ENCODE measurements around the gene ZNF624.
A peak's percentile ranks its signal among the peaks of the same experiment; 100 is the strongest.
"Not testable (repeated sequence)": the region's sequence is repeated elsewhere in the genome, so short reads cannot be mapped to it uniquely, and the experiment has no call there.

ZNF624 gene

DNA sequence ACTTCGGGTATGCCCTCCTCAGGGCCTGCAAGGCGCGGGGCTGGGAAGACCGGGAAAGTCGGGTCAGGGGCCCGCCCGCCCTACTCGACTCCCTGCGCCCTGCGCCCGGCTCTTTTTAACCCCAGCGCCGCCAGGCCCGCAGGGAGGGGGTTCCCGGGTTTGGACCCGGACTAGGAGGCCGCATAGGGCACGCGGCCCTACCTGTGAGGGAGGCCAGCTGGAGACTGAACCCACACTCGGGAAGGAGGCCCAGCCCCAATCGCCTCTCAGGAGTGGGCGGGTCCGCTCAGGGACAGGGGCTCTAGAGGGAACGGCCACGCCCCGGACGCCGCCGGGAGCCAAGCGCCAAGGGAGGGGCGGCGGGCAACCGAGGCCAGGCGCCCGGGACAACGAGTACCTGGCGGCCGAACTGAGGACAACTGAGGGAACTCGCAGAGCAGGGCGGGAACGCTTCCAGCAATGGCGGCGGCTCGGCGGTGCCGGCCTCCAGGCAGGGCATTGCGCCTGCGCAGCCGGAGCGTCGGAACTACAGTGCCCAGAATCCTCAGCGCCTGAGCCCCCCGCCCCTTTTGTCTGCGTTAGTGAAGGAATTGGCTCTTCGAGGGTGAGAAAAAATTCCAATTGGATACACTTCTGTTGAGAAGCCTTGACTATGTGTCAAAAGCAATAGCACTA is at the start of gene ZNF624:
ZNF624 (minus strand) TSS at position 484 of the 675 bp plus-strand sequence.
- DNase-seq: peak; percentile 95

DNA sequence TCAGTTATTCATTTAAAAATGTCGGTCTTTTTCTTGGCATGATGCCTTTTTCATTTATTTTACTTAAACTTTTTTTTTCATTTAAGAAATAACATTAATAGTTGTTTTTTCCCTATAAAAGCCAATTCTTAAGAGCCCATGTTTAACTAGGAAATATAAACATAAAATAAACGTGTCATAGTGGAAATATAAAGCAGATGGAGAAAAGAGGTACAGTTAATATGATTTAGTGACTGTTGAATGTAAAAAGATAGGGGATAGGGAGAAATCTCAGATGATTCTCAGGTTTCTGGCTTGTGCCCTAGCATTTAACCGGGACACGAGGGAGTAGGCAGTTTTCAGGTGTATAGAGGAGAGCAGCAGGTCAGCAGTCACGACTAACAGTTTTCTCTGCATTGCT is 44.0 kb upstream of the ZNF624 start:
- not testable (repeated sequence) for DNase-seq

GRCh38 chr17:16690447-16690846 is 36.8 kb upstream of the ZNF624 start:
- DNase-seq: not testable (repeated sequence)

- peak; percentile 2 for DNase-seq
These were observed 36.2 kb upstream of the ZNF624 start, which contains the start of gene CCDC144A for GRCh38 chr17:16689731-16690281. CCDC144A (plus strand) TSS chr17:16690241; CDS start chr17:16690401, 160 bp downstream.

GRCh38 chr17:16687151-16687550 is 33.5 kb upstream of the ZNF624 start:
- DNase-seq: not testable (repeated sequence)

GRCh38 chr17:16686019-16686418 is 32.4 kb upstream of the ZNF624 start:
- not testable (repeated sequence) for DNase-seq

DNA sequence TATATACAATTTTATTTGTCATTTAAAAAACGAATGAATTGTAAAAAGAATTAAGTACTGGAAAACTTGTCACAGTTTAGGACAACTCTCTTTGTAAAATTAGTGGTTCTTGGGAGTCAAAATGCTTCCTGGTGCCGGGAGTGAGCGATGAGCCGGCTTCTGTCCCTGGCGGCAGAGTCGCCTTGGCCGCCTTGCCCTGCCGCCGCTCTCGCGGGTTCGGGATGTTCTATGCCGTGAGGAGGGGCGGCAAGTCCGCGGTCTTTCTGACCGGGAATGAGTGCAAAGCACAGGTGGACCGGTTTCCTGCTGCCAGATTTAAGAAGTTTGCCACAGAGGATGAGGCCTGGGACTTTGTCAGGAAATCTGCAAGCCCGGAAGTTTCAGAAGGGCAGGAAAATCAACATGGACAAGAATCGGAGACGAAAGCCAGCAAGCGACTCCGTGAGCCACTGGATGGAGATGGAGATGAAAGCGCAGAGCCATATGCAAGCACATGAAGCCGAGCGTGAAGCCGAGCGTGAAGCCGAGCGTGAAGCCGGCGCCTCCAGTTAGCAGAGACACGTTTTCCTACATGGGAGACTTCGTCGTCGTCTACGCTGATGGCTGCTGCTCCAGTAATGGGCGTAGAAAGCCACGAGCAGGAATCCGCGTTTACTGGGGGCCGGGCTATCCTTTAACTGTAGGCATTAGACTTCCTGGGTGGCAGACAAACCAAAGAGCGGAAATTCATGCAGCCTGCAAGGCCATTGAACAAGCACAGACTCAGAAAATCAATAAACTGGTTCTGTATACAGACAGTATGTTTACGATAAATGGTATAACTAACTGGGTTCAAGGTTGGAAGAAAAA is 29.9 kb upstream of the ZNF624 start:
- DNase-seq: not testable (repeated sequence)

GRCh38 chr17:16676676-16677268 is 23.1 kb upstream of the ZNF624 start:
- DNase-seq: no peak

DNA sequence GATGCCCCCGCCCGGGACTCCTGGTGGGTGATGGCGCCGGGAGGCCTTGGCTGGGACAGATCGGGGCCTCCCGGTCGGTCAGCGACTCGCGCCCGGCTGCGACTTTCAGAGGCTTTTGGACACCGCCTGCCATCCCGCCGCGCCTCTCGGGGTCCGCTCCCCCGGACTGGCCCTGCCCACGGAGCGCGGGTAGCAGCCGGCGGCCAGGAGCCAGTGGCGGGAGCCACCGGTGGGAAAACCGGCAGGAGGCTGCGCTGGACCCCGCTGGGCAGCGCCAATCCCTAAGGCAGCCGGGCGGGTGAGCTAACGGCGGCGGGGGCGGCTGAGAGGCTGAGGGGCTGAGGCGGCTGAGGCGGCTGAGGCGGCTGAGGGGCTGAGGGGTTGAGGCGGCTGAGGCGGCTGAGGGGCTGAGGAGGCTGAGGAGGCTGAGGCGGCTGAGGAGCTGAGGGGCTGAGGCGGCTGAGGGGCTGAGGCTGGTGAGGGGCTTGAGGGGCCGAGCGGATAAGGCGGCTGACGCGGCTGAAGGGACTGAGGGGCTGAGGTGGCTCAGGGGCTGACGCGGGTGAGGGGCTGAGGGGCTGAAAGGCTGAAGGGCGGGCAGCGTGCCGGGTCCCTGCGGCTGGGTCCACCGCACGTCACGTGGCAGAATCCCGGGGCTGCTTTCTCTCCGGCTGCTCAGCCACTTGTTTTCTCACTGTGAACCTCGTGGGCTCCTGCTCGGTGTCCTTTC is 13.4 kb upstream of the ZNF624 start:
- not testable (repeated sequence) for DNase-seq

DNA sequence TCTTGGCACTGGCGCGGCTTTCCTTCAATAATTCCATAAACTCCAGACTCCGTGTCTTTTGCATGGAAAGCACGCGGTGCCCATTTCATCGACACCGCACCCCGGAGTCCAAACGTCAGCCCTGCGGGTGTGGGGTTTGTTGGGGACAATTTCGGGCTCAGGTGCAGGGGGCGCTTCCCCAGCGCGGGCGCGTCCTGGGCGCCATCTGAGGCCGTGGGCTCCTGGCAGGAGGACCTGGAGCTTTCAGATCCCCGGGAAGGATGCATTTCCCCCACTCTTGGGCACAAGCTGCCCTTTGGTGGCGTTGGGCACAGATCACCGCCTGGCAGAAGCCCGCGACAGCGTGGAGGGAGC is 12.9 kb upstream of the ZNF624 start:
- DNase-seq: not testable (repeated sequence)

DNA sequence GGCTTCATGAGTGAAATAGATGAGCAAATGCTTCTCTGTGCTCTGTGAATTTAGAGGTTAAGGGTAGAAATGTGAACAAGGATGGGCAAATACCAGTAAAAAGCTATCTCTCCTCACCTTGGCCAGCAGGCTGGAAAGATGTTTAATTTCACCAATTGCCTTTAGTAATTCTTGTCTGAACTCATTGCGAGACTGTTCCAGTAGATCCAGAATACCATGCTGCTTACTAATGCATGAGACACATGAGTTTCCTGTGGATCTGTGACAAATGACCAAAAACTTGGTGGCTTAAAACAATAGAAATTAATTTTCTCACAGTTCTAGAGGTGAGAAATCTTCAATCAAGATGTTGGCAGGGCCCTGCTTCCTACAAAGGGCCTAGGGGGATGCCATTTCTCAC is 9.3 kb upstream of the ZNF624 start:
- no peak for DNase-seq

DNA sequence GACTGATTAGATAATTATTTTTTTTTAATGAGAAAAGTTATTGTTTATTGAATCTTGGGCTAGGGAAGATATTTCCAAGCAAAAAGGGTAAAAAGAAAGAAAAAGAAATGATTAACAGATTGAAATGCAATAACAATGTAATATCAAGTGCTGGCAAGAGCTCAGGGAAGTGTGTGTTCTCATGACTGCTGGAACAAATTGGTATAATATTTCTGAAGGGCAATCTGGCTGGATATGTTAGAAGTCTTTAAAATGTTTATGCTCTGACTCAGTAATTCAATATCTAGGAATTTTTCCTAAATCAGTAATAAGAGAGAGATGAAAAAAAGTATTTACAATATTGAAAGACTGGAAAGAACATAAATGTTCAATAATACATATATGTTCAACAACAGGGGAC is 7.6 kb upstream of the ZNF624 start:
- no peak for DNase-seq

- peak; percentile 0 for DNase-seq
These were observed 743 bp downstream of the ZNF624 start for GRCh38 chr17:16652847-16653366.

- no peak for DNase-seq
These were observed 1.4 kb downstream of the ZNF624 start for GRCh38 chr17:16652252-16652651.

GRCh38 chr17:16649585-16649984 is 4.1 kb downstream of the ZNF624 start:
- no peak for DNase-seq

GRCh38 chr17:16639438-16639837 is 14.2 kb downstream of the ZNF624 start:
- DNase-seq: no peak

- no peak for DNase-seq
These were observed 30.4 kb downstream of the ZNF624 start for GRCh38 chr17:16623282-16623681.

DNA sequence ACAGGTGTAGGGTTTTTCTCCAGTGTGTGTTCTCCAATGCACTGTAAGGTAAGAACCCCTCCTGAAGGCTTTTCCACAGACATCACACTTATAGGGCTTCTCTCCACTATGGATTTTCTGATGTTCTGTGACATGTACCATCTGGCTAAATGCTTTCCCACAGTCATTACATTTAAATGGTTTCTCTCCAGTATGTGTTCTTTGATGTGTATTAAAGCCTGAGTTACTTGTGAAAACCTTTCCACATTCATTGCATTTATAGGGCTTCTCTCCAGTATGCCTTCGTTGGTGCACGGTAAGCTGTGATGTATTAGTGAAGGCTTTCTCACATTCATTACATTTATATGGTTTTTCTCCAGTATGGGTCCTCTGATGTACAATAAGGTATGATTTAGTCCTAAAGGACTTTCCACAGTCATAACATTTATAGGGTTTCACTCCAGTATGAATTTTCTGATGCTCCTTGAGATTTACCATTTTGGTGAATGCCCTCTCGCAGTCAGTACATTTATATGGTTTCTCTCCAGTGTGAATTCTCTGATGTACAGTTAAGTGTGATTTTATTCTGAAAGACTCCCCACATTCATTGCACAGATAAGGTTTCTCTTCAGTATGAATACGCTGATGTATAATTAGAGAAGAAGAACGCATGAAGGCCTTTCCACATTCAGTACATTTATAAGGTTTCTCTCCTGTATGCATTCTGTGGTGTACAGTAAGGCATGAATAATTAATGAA is 30.9 kb downstream of the ZNF624 start:
- DNase-seq: no peak

DNA sequence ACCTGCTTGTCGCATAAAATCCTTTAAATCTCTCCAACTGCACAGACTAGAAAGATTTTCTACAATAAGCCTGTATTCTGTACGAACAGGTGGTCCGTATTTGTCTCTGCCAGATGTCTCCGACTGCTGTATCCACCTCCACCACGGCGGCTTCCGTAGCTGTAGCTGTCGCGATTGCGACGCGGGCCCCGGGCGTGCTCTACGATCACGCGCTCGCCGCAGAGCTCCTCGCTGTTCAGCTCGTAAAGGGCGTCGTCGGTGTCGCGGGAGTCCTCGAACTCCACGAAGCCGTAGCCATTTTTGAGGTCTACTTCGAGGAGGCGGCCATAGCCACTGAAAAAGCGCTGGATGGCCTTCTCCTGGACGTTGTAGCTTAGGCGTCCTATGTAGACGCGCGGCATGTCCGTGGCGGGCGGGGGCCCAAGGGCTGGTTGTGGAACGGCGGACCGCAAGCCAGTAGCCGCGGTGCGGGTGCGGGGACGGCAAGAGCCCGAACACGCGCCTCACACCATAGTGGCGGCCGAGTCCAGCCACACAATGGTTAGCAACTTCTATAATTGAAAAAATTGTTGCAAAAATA is 36.1 kb downstream of the ZNF624 start:
- DNase-seq: no peak

- no peak for DNase-seq
These were observed 54.1 kb downstream of the ZNF624 start for GRCh38 chr17:16599537-16599936.

- peak; percentile 19 for DNase-seq
These were observed 60.1 kb downstream of the ZNF624 start for GRCh38 chr17:16593356-16594102.
